GM12878 (cell line): ENCODE data around the gene CCSER1. TPM values are rescaled to one million over a fixed set of nuclear protein-coding genes. Genes with fewer than 3 reads are reported as not detected.

Experiments
- ATAC-seq: fragments of 200-7000 bp; cut with Tn5 transposase; 3 replicates; pipeline ENCODE4 v1.9.1; 2020; ENCODE audit warnings: mild to moderate bottlenecking, moderate library complexity
- BruUV-seq: library from RNA; stranded (reverse); fragments of 400-500 nt; replicated peaks from 2 replicates; lab custom pipeline; 2021; lab: Mats Ljungman, UMichigan
- CTCF ChIA-PET: fragments of 300-600 bp; sonication (Branson Sonifier 250); formaldehyde crosslinking; extraction: SDS; loops from one replicate; lab custom pipeline; 2021; ENCODE audit warnings: inconsistent platforms; lab: Yijun Ruan, JAX
- POLR2A ChIA-PET: fragments of 350-600 bp; formaldehyde crosslinking; extraction: SDS; loops from one replicate; lab custom pipeline; 2021; ENCODE audit warnings: inconsistent platforms; lab: Charles Lee
- RAD21 ChIA-PET: fragments of 300-600 bp; sonication (Branson Sonifier 250); formaldehyde crosslinking; loops from one replicate; lab custom pipeline; 2023; ENCODE audit warnings: antibody characterized with exemption; ENCODE audit not compliant: unreplicated experiment; lab: Charles Lee
- SMC1A ChIA-PET: fragments of 300-600 bp; sonication (Branson Sonifier 250); formaldehyde crosslinking; loops from one replicate; lab custom pipeline; 2023; ENCODE audit not compliant: unreplicated experiment, uncharacterized antibody; lab: Charles Lee
- DNase-seq: peaks from one replicate; pipeline ENCODE4 v3.0.0-alpha.2; 2011; ENCODE audit warnings: low read depth, low spot score
- FAIRE-seq: peaks from 3 replicates; lab custom pipeline; 2011; peaks lifted over from hg19 to GRCh38; lab: Jason Lieb, UNC
- H2AFZ ChIP-seq: 2 replicates; pipeline ENCODE4 v1.6.0; 2011; ENCODE audit warnings: low read depth, low read length, control low read depth; ENCODE audit not compliant: control insufficient read depth
- H3K27ac ChIP-seq: 2 replicates; pipeline ENCODE4 v1.5.1; 2011; ENCODE audit warnings: control low read depth; ENCODE audit not compliant: control insufficient read depth, insufficient read depth
- H3K27me3 ChIP-seq, 2 experiments: replicated peaks in 1 of 2; 2 replicates each; pipeline versions ENCODE4 v1.6.0 to v1.6.1; 2011; ENCODE audit warnings: low read length in 1 of 2; ENCODE audit not compliant: control insufficient read depth in 2 of 2, insufficient read depth in 2 of 2
- H3K36me3 ChIP-seq, 2 experiments: 2 replicates each; pipeline ENCODE4 v1.5.1; 2011; ENCODE audit warnings: low read length in 1 of 2; ENCODE audit not compliant: control insufficient read depth in 2 of 2, insufficient read depth in 2 of 2
- H3K4me1 ChIP-seq: 2 replicates; pipeline ENCODE4 v1.6.1; 2011; ENCODE audit warnings: mild to moderate bottlenecking, low read length, moderate library complexity, mixed read lengths; ENCODE audit not compliant: control insufficient read depth, insufficient read depth
- H3K4me2 ChIP-seq: 2 replicates; pipeline ENCODE4 v1.6.0; 2011; ENCODE audit warnings: control low read depth; ENCODE audit not compliant: control insufficient read depth, insufficient read depth
- H3K4me3 ChIP-seq: fragments of 200-600 bp; sonication (generic); 2 replicates; pipeline ENCODE4 v1.5.1; 2016
- H3K79me2 ChIP-seq: 2 replicates; pipeline ENCODE4 v1.6.0; 2011; ENCODE audit warnings: low read length; ENCODE audit not compliant: control insufficient read depth, insufficient read depth
- H3K9ac ChIP-seq: 2 replicates; pipeline ENCODE4 v1.8.0; 2011; ENCODE audit warnings: low read length, control low read depth, mixed read lengths; ENCODE audit not compliant: control insufficient read depth, insufficient read depth
- H3K9me3 ChIP-seq: replicated peaks from 3 replicates; pipeline ENCODE4 v1.5.1; 2011; ENCODE audit warnings: mild to moderate bottlenecking, low read length; ENCODE audit not compliant: control insufficient read depth, insufficient read depth
- H4K20me1 ChIP-seq: 2 replicates; pipeline ENCODE4 v1.6.0; 2011; ENCODE audit not compliant: control insufficient read depth, insufficient read depth
- CHD2 ChIP-seq: IDR thresholded peaks from 2 replicates; pipeline ENCODE4 v1.6.1; 2011; ENCODE audit warnings: low read depth, low read length, improper control_type of control experiment, borderline replicate concordance
- IKZF1 ChIP-seq: fragments of 450-650 bp; conservative IDR thresholded peaks from 2 replicates; pipeline ENCODE4 v1.6.1; 2017; ENCODE audit warnings: antibody characterized with exemption, mild to moderate bottlenecking
- JUND ChIP-seq: IDR thresholded peaks from 2 replicates; pipeline ENCODE4 v1.6.1; 2012; ENCODE audit warnings: low read depth, mild to moderate bottlenecking, low read length, improper control_type of control experiment, moderate library complexity
- KLF5 ChIP-seq: fragments of 450-650 bp; IDR thresholded peaks from 2 replicates; pipeline ENCODE4 v1.6.1; 2014; ENCODE audit warnings: mild to moderate bottlenecking; ENCODE audit not compliant: partially characterized antibody
- MXI1 ChIP-seq: fragments of 150-350 bp; IDR thresholded peaks from 2 replicates; pipeline ENCODE4 v1.6.1; 2011; ENCODE audit warnings: low read depth, mild to moderate bottlenecking, inconsistent platforms, low read length, improper control_type of control experiment
- POLR2A ChIP-seq: IDR thresholded peaks from 2 replicates; pipeline ENCODE4 v1.6.1; 2011; ENCODE audit warnings: low read depth, mild to moderate bottlenecking, low read length
- RBBP5 ChIP-seq: fragments of 200-600 bp; sonication (generic); conservative IDR thresholded peaks from 2 replicates; pipeline ENCODE4 v1.6.1; 2016
- SMAD1 ChIP-seq: fragments of 450-650 bp; IDR thresholded peaks from 2 replicates; pipeline ENCODE4 v1.6.1; 2018; ENCODE audit warnings: mild to moderate bottlenecking, low read depth; ENCODE audit not compliant: partially characterized antibody
- SMAD5 ChIP-seq: IDR thresholded peaks from 2 replicates; pipeline ENCODE4 v1.6.1; 2016; ENCODE audit warnings: antibody characterized with exemption, low read depth
- ZNF274 ChIP-seq: IDR thresholded peaks from one replicate; pipeline ENCODE4 v1.8.0; 2011; ENCODE audit not compliant: insufficient read length, insufficient read depth
- ZNF384 ChIP-seq: IDR thresholded peaks from 2 replicates; pipeline ENCODE4 v1.6.1; 2012; ENCODE audit warnings: low read depth, mild to moderate bottlenecking, low read length, improper control_type of control experiment, borderline replicate concordance
- WGBS: methylation state at CpG from one replicate; pipeline ENCODE4 v1.1.6; 2016; ENCODE audit warnings: low lambda C conversion rate; ENCODE audit not compliant: insufficient replicate concordance, insufficient coverage; ENCODE audit errors: missing lambda C conversion rate; 5-methylcytosine and 5-hydroxymethylcytosine counted together
- in situ Hi-C: fragments of 300-500 bp; cut with MboI; formaldehyde crosslinking; loops from 9 replicates; pipeline ENCODE4 v1.14.3; 2018; ENCODE audit warnings: mixed read lengths
- intact Hi-C: fragments of 100-400 bp; cut with micrococcal nuclease; formaldehyde crosslinking; loops from one replicate; pipeline ENCODE4 v1.14.2; 2022; ENCODE audit not compliant: unreplicated experiment
- polyA plus RNA-seq, 11 experiments: library from polyadenylated mRNA; depleted of rRNA in 4 of 11; unstranded in 6 of 11; stranded (reverse) in 5 of 11; fragments of >200 nt; fragmentation: Nextera tagmentation in 4 of 11; fragmentation: Illumina TruSeq in 1 of 11; extraction: Ambion mirVana in 4 of 11; extraction: Trizol in 1 of 11; gene quantifications; 1 replicate in 1 of 11; 2 replicates in 10 of 11; pipeline versions ENCODE4 v1.2.1 to v1.2.3, GENCODE V29; 2011 to 2016; ENCODE audit warnings: inconsistent platforms in 2 of 11, missing spikeins in 2 of 11, low read depth in 1 of 11
- total RNA-seq, 4 experiments: library from RNA; depleted of rRNA in 3 of 4; stranded (reverse); fragments of >200 nt in 3 of 4; fragmentation: Illumina TruSeq in 1 of 4; extraction: Trizol in 1 of 4; gene quantifications; 2 replicates each; pipeline versions ENCODE4 v1.2.1 to v1.2.3, GENCODE V29; 2013 to 2021
- TF ChIP-seq, protein P1 (sequence below): fragments of 450-650 bp; IDR thresholded peaks from 2 replicates; pipeline ENCODE4 v1.6.1; 2016; ENCODE audit warnings: mild to moderate bottlenecking, moderate library complexity, borderline replicate concordance
- TF ChIP-seq, protein P2 (sequence below): fragments of 450-650 bp; IDR thresholded peaks from 2 replicates; pipeline ENCODE4 v1.6.1; 2017; ENCODE audit warnings: mild to moderate bottlenecking, moderate library complexity
- TF ChIP-seq, protein P3 (sequence below): fragments of 450-650 bp; IDR thresholded peaks from 2 replicates; pipeline ENCODE4 v1.6.1; 2016; ENCODE audit warnings: mild to moderate bottlenecking

CCSER1 gene
- total and polyA plus RNA-seq, 10 of the 15 experiments (the other 5 are each of a cell fraction or from before 2014, with no cell fraction given): 0.22 to 2.7 (median 1.0) TPM

DNA sequence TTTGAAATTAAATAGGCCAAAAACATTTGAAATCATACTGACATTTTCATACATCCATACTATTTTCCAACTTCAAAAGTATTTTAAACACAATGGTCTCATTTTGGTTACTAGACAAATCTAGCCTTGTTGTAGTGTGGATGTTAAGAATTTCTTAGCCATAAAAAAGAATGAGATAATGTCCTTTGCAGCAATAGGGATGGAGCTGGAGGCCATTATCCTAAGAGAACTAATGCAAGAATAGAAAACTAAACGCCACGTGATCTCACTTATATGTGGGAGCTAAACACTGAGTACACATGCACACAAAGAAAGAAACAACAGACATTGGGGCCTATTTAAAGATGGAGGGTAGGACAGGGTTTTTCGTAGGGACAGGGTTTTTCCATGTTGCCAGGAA lies 153.8 kb downstream of the CCSER1 start (continued):
- TF ChIP-seq, protein P1, sequence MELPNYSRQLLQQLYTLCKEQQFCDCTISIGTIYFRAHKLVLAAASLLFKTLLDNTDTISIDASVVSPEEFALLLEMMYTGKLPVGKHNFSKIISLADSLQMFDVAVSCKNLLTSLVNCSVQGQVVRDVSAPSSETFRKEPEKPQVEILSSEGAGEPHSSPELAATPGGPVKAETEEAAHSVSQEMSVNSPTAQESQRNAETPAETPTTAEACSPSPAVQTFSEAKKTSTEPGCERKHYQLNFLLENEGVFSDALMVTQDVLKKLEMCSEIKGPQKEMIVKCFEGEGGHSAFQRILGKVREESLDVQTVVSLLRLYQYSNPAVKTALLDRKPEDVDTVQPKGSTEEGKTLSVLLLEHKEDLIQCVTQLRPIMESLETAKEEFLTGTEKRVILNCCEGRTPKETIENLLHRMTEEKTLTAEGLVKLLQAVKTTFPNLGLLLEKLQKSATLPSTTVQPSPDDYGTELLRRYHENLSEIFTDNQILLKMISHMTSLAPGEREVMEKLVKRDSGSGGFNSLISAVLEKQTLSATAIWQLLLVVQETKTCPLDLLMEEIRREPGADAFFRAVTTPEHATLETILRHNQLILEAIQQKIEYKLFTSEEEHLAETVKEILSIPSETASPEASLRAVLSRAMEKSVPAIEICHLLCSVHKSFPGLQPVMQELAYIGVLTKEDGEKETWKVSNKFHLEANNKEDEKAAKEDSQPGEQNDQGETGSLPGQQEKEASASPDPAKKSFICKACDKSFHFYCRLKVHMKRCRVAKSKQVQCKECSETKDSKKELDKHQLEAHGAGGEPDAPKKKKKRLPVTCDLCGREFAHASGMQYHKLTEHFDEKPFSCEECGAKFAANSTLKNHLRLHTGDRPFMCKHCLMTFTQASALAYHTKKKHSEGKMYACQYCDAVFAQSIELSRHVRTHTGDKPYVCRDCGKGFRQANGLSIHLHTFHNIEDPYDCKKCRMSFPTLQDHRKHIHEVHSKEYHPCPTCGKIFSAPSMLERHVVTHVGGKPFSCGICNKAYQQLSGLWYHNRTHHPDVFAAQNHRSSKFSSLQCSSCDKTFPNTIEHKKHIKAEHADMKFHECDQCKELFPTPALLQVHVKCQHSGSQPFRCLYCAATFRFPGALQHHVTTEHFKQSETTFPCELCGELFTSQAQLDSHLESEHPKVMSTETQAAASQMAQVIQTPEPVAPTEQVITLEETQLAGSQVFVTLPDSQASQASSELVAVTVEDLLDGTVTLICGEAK: no peak

DNA sequence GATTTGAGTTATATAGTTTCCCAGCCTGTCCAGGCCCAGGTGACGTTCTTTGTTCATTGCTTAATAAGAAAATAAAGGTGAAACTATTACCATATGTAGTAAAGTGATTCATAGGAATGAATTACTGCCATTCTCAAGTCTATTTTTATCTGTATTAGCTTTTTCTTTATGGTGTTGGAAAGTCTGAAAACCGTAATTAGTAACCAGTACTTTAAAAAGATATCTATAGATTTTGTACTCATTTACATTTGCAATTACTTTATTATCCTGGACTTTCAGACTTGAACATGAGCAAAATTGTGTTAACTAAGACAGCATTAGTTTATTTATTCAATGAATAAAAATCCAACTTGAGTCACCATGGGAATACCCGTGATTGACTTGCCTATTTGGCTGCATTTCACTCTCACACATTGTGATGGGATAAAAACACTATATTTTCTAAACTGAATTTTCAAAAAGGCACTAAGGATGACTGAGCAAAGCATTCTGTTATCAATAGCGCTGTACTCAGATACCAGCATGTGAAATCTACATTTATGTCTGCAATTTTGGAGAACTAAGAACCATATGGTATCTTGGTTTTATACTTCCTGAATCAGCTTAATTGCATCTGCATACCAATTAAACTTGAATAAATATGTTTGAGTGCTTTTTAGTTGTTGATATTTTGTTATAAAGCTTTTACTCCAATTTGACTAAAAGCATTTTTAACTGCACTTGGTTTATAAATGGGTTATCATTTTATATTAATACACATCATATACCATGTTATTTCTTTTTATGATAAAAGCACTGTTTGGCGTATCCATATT lies 154.6 kb downstream of the CCSER1 start:
- no peaks in the 10 kb centered on the region for H3K27me3 ChIP-seq
- H3K9me3 ChIP-seq: no peaks in the 10 kb centered on the region
- WGBS: 19% methylated on average over 5 of the region's 5 CpGs
- BruUV-seq: no TSS peak
- no peak for DNase-seq
- no peak overlapping the region for H3K4me2 ChIP-seq
- H3K79me2 ChIP-seq: no peaks in the 10 kb centered on the region
- H3K4me1 ChIP-seq: no peaks in the 10 kb centered on the region
- H3K9ac ChIP-seq: no peak overlapping the region
- no peaks in the 10 kb centered on the region for H4K20me1 ChIP-seq
- RAD21 ChIA-PET: no interaction called here
- POLR2A ChIA-PET: no interaction called here
- H3K27ac ChIP-seq: no peak overlapping the region
- no peak overlapping the region for H2AFZ ChIP-seq
- TF ChIP-seq IKZF1 (no peak), CHD2 (no peak), ZNF384 (no peak), JUND (no peak), ZNF274 (no peak), MXI1 (no peak), SMAD5 (no peak), RBBP5 (no peak), POLR2A (no peak), SMAD1 (no peak), KLF5 (no peak)
- TF ChIP-seq, protein P2, sequence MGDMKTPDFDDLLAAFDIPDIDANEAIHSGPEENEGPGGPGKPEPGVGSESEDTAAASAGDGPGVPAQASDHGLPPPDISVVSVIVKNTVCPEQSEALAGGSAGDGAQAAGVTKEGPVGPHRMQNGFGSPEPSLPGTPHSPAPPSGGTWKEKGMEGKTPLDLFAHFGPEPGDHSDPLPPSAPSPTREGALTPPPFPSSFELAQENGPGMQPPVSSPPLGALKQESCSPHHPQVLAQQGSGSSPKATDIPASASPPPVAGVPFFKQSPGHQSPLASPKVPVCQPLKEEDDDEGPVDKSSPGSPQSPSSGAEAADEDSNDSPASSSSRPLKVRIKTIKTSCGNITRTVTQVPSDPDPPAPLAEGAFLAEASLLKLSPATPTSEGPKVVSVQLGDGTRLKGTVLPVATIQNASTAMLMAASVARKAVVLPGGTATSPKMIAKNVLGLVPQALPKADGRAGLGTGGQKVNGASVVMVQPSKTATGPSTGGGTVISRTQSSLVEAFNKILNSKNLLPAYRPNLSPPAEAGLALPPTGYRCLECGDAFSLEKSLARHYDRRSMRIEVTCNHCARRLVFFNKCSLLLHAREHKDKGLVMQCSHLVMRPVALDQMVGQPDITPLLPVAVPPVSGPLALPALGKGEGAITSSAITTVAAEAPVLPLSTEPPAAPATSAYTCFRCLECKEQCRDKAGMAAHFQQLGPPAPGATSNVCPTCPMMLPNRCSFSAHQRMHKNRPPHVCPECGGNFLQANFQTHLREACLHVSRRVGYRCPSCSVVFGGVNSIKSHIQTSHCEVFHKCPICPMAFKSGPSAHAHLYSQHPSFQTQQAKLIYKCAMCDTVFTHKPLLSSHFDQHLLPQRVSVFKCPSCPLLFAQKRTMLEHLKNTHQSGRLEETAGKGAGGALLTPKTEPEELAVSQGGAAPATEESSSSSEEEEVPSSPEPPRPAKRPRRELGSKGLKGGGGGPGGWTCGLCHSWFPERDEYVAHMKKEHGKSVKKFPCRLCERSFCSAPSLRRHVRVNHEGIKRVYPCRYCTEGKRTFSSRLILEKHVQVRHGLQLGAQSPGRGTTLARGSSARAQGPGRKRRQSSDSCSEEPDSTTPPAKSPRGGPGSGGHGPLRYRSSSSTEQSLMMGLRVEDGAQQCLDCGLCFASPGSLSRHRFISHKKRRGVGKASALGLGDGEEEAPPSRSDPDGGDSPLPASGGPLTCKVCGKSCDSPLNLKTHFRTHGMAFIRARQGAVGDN: no peak
- TF ChIP-seq, protein P3, sequence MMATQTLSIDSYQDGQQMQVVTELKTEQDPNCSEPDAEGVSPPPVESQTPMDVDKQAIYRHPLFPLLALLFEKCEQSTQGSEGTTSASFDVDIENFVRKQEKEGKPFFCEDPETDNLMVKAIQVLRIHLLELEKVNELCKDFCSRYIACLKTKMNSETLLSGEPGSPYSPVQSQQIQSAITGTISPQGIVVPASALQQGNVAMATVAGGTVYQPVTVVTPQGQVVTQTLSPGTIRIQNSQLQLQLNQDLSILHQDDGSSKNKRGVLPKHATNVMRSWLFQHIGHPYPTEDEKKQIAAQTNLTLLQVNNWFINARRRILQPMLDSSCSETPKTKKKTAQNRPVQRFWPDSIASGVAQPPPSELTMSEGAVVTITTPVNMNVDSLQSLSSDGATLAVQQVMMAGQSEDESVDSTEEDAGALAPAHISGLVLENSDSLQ: no peak
- TF ChIP-seq, all 136 proteins: peak for 0
- in situ Hi-C loops: no loop called here
- ChIA-PET SMC1A (no interaction called here), CTCF (interaction anchor here (0.9 kb wide), 1 partner anchor 26 kb away, joined by 3 read pairs; no protein-coding TSS in a partner anchor)
- intact Hi-C loops: no loop called here
- no peak for FAIRE-seq
- H3K4me3 ChIP-seq: no peak overlapping the region
- H3K36me3 ChIP-seq: no peaks in the 10 kb centered on the region
- ATAC-seq: no peak
